ENCODE data around the gene GRWD1. TPM values are rescaled to one million over a fixed set of nuclear protein-coding genes. Genes with fewer than 3 reads are reported as not detected.

GRWD1 gene
- total and polyA plus RNA-seq, 7 donors = 7.8 to 25.5 (median 16.4) TPM

- Histone ChIP-seq H3K27me3 (peaks cover 19 to 29% (median 19%) of the 10 kb centered on the region in 3 donors), H3K4me1 (peaks cover 0 to 34% (median 30%) of the 10 kb centered on the region in 4 donors), H3K27ac (peak overlapping the region in 2 of 4 donors; percentile 86), H3K36me3 (peaks cover 14 to 46% (median 24%) of the 10 kb centered on the region in 4 donors), H3K9me3 (no peaks in the 10 kb centered on the region), H3K4me3 (peak overlapping the region; percentile 59 to 98 (median 82))
- no peak for DNase-seq
- intact Hi-C loops (cut with DNase I) = no loop called here
- TF ChIP-seq POLR2AphosphoS5 (IDR thresholded peaks at IDR 0.05) (no peak), POLR2A (IDR thresholded peaks at IDR 0.05) (no peak), EP300 (IDR thresholded peaks at IDR 0.05) (no peak), CTCF (IDR thresholded peaks at IDR 0.05) (no peak)
- 81 to 85% methylated on average over 7 of the region's 7 CpGs for WGBS, 2 donors
Measured at GRCh38 chr19:48446579-48446978, 796 bp downstream of the GRWD1 start.

DNA sequence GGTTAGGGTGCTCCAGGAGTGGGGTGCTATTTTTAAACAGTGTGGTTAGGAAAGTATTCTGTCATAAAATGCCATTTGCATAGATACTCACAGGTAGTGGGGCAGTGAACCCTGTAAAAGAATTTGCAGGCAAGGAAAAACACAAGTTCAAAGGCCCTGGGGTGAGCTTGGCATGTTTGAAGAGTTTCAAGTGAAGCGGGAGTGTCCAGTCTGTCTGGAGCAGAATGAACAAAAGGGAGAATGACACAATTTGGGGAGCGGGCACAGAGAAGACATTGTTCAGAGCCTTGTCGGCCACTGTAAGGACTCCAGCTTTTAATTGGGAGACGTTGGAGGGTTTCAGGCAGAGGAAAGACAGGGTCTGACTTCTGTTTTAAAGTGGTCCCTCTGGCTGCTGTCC lies 2.8 kb downstream of the GRWD1 start:
- 93 to 97% methylated on average over 4 of the region's 4 CpGs for WGBS, 2 donors
- H3K27ac ChIP-seq = no peak overlapping the region
- no peak overlapping the region for H3K4me3 ChIP-seq
- intact Hi-C loops (cut with DNase I) = no loop called here
- peaks cover 6 to 11% (median 11%) of the 10 kb centered on the region in 3 donors for H3K27me3 ChIP-seq
- no peaks in the 10 kb centered on the region for H3K9me3 ChIP-seq
- H3K36me3 ChIP-seq = peaks cover 27 to 66% (median 41%) of the 10 kb centered on the region in 4 donors
- no peak for TF ChIP-seq POLR2A (IDR thresholded peaks at IDR 0.05)
- DNase-seq = no peak
- peaks cover 0 to 34% (median 25%) of the 10 kb centered on the region in 4 donors for H3K4me1 ChIP-seq

- Histone ChIP-seq H3K27me3 (no peaks in the 10 kb centered on the region), H3K27ac (no peak overlapping the region), H3K9me3 (no peaks in the 10 kb centered on the region), H3K4me3 (no peak overlapping the region), H3K4me1 (peaks cover 0 to 16% (median 9%) of the 10 kb centered on the region in 4 donors), H3K36me3 (peaks cover 37 to 80% (median 41%) of the 10 kb centered on the region in 4 donors)
- intact Hi-C loops (cut with DNase I) = no loop called here
- TF ChIP-seq POLR2A (IDR thresholded peaks at IDR 0.05) (no peak), CTCF (IDR thresholded peaks at IDR 0.05) (no peak), POLR2AphosphoS5 (IDR thresholded peaks at IDR 0.05) (no peak), EP300 (IDR thresholded peaks at IDR 0.05) (no peak)
- 94 to 95% methylated on average over 23 of the region's 23 CpGs for WGBS, 2 donors
- no peak for DNase-seq
Measured at GRCh38 chr19:48450441-48450840, 4.7 kb downstream of the GRWD1 start.

GRCh38 chr19:48450863-48451262 lies 5.1 kb downstream of the GRWD1 start:
- H3K4me1 ChIP-seq = peaks cover 0 to 16% (median 9%) of the 10 kb centered on the region in 4 donors
- no peak overlapping the region for H3K4me3 ChIP-seq
- no peaks in the 10 kb centered on the region for H3K9me3 ChIP-seq
- TF ChIP-seq CTCF (IDR thresholded peaks at IDR 0.05) (no peak), POLR2A (IDR thresholded peaks at IDR 0.05) (no peak), EP300 (IDR thresholded peaks at IDR 0.05) (no peak), POLR2AphosphoS5 (IDR thresholded peaks at IDR 0.05) (no peak)
- WGBS, 2 donors = 95 to 97% methylated on average over 15 of the region's 15 CpGs
- intact Hi-C loops (cut with DNase I) = no loop called here
- H3K27me3 ChIP-seq = no peaks in the 10 kb centered on the region
- H3K27ac ChIP-seq = no peak overlapping the region
- H3K36me3 ChIP-seq = peaks cover 37 to 84% (median 41%) of the 10 kb centered on the region in 4 donors
- DNase-seq = no peak

- DNase-seq = no peak
- Histone ChIP-seq H3K4me1 (peaks cover 0 to 11% (median 3%) of the 10 kb centered on the region in 4 donors), H3K27ac (no peak overlapping the region), H3K4me3 (no peak overlapping the region), H3K9me3 (no peaks in the 10 kb centered on the region), H3K27me3 (no peaks in the 10 kb centered on the region), H3K36me3 (peaks cover 37 to 92% (median 41%) of the 10 kb centered on the region in 4 donors)
- TF ChIP-seq POLR2AphosphoS5 (IDR thresholded peaks at IDR 0.05) (no peak), POLR2A (IDR thresholded peaks at IDR 0.05) (no peak), EP300 (IDR thresholded peaks at IDR 0.05) (no peak), CTCF (IDR thresholded peaks at IDR 0.05) (no peak)
- WGBS, 2 donors = 91 to 92% methylated on average over 12 of the region's 12 CpGs
- intact Hi-C loops (cut with DNase I) = no loop called here
Measured at GRCh38 chr19:48451624-48452023, 5.8 kb downstream of the GRWD1 start.
